ENCODE results near the gene CCDC33. TPM values are rescaled to one million over a fixed set of nuclear protein-coding genes. Genes with fewer than 3 reads are reported as not detected.

The CCDC33 gene
- polyA plus RNA-seq, 1 of the 3 experiments (the other 2 are of a cell fraction): 4.0 TPM

DNA sequence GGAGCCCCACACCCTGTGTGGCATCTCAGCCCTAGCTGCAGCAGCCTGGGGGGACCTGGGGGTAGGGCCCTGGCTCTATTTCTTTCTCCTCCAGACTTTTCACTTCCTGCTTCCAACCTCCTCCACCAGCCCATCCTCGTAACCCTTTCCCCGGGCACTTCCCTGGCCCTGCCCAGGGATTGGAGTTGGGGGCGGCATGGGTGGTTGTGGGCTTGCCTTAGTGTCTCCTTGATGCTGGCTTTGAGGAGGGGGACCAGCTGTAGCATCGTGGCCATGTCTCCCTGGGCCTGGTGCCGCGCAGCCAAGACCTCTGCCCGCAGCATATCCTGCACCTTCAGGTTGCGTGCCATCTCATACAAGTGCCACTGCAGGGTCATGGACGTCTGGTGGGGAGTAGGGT is 103.2 kb downstream of the CCDC33 start:
- Histone ChIP-seq H3K79me2 (ENCODE audit: insufficient read depth) (no peaks in the 10 kb centered on the region), H3K9me2 (no peaks in the 10 kb centered on the region), H3F3A (replicated peaks; ENCODE audit: insufficient read depth) (no peaks in the 10 kb centered on the region), H3K9me3 (no peaks in the 10 kb centered on the region), H3K27me3 (ENCODE audit: insufficient read depth) (no peaks in the 10 kb centered on the region), H4K20me1 (ENCODE audit: insufficient read depth) (no peaks in the 10 kb centered on the region), H3K4me1 (ENCODE audit: control insufficient read depth in 1 of 2, insufficient read depth in 2 of 2, low read depth in 1 of 2, low read length in 1 of 2) (peaks cover 0 to 3% of the 10 kb centered on the region in 2 experiments; a peak in 1 of 4 replicates), H2AFZ (ENCODE audit: low read depth) (no peak overlapping the region), H3K4me3 (ENCODE audit: low read depth in 2 of 2, low read length in 1 of 2) (no peak overlapping the region), H3K36me3 (replicated peaks in 1 of 2; ENCODE audit: control insufficient read depth in 1 of 2, insufficient read depth in 2 of 2, low read length in 1 of 2) (no peaks in the 10 kb centered on the region), H3K4me2 (no peak overlapping the region), H3K9ac (no peak overlapping the region), H3K27ac (ENCODE audit: low read depth in 2 of 2, low read length in 1 of 2) (no peak overlapping the region)
- DNase-seq: no peak
- ChIA-PET CTCF (interaction anchor here (0.6 to 1.8 kb wide), 3 partner anchors 22 to 212 kb away, joined by 3 to 4 read pairs (median 4); no protein-coding TSS in a partner anchor), POLR2A (no interaction called here)
- no peak for TF ChIP-seq JUND (IDR thresholded peaks at IDR 0.05)
- TF ChIP-seq, protein P1, sequence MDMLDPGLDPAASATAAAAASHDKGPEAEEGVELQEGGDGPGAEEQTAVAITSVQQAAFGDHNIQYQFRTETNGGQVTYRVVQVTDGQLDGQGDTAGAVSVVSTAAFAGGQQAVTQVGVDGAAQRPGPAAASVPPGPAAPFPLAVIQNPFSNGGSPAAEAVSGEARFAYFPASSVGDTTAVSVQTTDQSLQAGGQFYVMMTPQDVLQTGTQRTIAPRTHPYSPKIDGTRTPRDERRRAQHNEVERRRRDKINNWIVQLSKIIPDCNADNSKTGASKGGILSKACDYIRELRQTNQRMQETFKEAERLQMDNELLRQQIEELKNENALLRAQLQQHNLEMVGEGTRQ (IDR thresholded peaks at IDR 0.05; ENCODE audit: borderline replicate concordance, low read depth, low read length): no peak
- no peak for TF ChIP-seq ELF1 (IDR thresholded peaks at IDR 0.05)
- TF ChIP-seq, protein P2, sequence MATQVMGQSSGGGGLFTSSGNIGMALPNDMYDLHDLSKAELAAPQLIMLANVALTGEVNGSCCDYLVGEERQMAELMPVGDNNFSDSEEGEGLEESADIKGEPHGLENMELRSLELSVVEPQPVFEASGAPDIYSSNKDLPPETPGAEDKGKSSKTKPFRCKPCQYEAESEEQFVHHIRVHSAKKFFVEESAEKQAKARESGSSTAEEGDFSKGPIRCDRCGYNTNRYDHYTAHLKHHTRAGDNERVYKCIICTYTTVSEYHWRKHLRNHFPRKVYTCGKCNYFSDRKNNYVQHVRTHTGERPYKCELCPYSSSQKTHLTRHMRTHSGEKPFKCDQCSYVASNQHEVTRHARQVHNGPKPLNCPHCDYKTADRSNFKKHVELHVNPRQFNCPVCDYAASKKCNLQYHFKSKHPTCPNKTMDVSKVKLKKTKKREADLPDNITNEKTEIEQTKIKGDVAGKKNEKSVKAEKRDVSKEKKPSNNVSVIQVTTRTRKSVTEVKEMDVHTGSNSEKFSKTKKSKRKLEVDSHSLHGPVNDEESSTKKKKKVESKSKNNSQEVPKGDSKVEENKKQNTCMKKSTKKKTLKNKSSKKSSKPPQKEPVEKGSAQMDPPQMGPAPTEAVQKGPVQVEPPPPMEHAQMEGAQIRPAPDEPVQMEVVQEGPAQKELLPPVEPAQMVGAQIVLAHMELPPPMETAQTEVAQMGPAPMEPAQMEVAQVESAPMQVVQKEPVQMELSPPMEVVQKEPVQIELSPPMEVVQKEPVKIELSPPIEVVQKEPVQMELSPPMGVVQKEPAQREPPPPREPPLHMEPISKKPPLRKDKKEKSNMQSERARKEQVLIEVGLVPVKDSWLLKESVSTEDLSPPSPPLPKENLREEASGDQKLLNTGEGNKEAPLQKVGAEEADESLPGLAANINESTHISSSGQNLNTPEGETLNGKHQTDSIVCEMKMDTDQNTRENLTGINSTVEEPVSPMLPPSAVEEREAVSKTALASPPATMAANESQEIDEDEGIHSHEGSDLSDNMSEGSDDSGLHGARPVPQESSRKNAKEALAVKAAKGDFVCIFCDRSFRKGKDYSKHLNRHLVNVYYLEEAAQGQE (IDR thresholded peaks at IDR 0.05; ENCODE audit: low read depth, low read length): no peak
- TF ChIP-seq RFX5 (IDR thresholded peaks at IDR 0.05; ENCODE audit: low read length): no peak
- TF ChIP-seq, protein P3, sequence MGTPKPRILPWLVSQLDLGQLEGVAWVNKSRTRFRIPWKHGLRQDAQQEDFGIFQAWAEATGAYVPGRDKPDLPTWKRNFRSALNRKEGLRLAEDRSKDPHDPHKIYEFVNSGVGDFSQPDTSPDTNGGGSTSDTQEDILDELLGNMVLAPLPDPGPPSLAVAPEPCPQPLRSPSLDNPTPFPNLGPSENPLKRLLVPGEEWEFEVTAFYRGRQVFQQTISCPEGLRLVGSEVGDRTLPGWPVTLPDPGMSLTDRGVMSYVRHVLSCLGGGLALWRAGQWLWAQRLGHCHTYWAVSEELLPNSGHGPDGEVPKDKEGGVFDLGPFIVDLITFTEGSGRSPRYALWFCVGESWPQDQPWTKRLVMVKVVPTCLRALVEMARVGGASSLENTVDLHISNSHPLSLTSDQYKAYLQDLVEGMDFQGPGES (IDR thresholded peaks at IDR 0.05; ENCODE audit: low read depth, low read length): no peak
- TF ChIP-seq NFIC (IDR thresholded peaks at IDR 0.05; ENCODE audit: borderline replicate concordance): no peak
- no peak for TF ChIP-seq FOXM1 (IDR thresholded peaks at IDR 0.05; ENCODE audit: low read depth)
- TF ChIP-seq MXI1 (IDR thresholded peaks at IDR 0.05; ENCODE audit: low read depth, low read length): no peak
- no peak for TF ChIP-seq TEAD4 (IDR thresholded peaks at IDR 0.05; ENCODE audit: borderline replicate concordance, insufficient read depth)
- TF ChIP-seq SMC3 (IDR thresholded peaks at IDR 0.05; ENCODE audit: low read depth, low read length): no peak
- TF ChIP-seq EP300 (IDR thresholded peaks at IDR 0.05; ENCODE audit: borderline replicate concordance in 1 of 2, low read depth in 1 of 2, low read length in 1 of 2): no peak
- TF ChIP-seq, protein P4, sequence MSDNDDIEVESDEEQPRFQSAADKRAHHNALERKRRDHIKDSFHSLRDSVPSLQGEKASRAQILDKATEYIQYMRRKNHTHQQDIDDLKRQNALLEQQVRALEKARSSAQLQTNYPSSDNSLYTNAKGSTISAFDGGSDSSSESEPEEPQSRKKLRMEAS (IDR thresholded peaks at IDR 0.05; ENCODE audit: low read depth): no peak
- TF ChIP-seq POLR2AphosphoS5 (IDR thresholded peaks at IDR 0.05; ENCODE audit: low read depth, low read length): no peak
- no peak for TF ChIP-seq FOSL2 (IDR thresholded peaks at IDR 0.05; ENCODE audit: borderline replicate concordance, low read depth)
- no peak for TF ChIP-seq RXRA (IDR thresholded peaks at IDR 0.05; ENCODE audit: borderline replicate concordance, low read depth)
- 66% methylated on average over 4 of the region's 9 CpGs for WGBS (ENCODE audit: low lambda C conversion rate)
